Measurements from ENCODE around the gene SGCB.

DNA sequence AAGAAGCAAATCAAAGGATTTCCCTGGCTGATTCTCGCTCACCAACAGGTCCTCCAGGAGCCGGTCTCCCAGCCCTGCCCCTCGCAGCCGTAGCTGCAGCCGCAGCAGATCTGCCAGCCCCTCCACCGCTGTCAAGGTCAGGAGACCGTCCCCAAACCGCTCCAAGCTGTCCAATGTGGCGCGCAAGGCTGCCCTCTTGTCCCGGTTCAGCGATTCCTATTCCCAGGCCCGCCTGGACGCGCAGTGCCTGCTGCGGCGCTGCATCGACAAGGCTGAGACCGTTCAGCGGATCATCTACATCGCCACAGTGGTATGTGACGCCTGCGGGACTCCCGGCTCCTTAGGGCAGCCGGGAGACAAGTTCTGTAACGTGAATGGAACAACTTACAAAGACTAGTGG lies 38.6 kb upstream of the SGCB start:
- TF ChIP-seq, protein P1, sequence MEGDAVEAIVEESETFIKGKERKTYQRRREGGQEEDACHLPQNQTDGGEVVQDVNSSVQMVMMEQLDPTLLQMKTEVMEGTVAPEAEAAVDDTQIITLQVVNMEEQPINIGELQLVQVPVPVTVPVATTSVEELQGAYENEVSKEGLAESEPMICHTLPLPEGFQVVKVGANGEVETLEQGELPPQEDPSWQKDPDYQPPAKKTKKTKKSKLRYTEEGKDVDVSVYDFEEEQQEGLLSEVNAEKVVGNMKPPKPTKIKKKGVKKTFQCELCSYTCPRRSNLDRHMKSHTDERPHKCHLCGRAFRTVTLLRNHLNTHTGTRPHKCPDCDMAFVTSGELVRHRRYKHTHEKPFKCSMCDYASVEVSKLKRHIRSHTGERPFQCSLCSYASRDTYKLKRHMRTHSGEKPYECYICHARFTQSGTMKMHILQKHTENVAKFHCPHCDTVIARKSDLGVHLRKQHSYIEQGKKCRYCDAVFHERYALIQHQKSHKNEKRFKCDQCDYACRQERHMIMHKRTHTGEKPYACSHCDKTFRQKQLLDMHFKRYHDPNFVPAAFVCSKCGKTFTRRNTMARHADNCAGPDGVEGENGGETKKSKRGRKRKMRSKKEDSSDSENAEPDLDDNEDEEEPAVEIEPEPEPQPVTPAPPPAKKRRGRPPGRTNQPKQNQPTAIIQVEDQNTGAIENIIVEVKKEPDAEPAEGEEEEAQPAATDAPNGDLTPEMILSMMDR (conservative IDR thresholded peaks at IDR 0.05; ENCODE audit: low read depth, low read length): no peak
- TF ChIP-seq EZH2 (IDR thresholded peaks at IDR 0.05; ENCODE audit: low read length, unreplicated experiment): no peak

All from PC-3 (cell line).